ENCODE data around the gene SLMAP.

SLMAP gene

GRCh38 chr3:57972531-57973111 lies 216.5 kb downstream of the SLMAP start:
- DNase-seq: no peak

GRCh38 chr3:57973715-57974477 lies 217.8 kb downstream of the SLMAP start:
- DNase-seq: no peak

- no peak for DNase-seq
Observed at GRCh38 chr3:57974796-57975388, 218.8 kb downstream of the SLMAP start.

- no peak for DNase-seq
Observed at GRCh38 chr3:57977818-57978235, 221.7 kb downstream of the SLMAP start.

GRCh38 chr3:57978316-57978715 lies 222.2 kb downstream of the SLMAP start:
- no peak for DNase-seq
